Fibroblast of skin of right quadriceps (primary cell): Measurements from ENCODE around the gene ENTPD1.
"Not testable (repeated sequence)": the region's sequence is repeated elsewhere in the genome, so short reads cannot be mapped to it uniquely, and the experiment has no call there.

Source experiments
- DNase-seq: peaks from one replicate; pipeline ENCODE4 v3.0.0-alpha.2; 2013

Gene ENTPD1

GRCh38 chr10:95756041-95756761, at the start of gene ENTPD1:
ENTPD1 (plus strand) TSS chr10:95756163; CDS start chr10:95756240, 77 bp downstream.
- no peak for DNase-seq

GRCh38 chr10:95706573-95706972, 49.4 kb upstream of the ENTPD1 start:
- no peak for DNase-seq

- DNase-seq = no peak
Observed at GRCh38 chr10:95706990-95707389, 49.0 kb upstream of the ENTPD1 start.

GRCh38 chr10:95711492-95711891, 44.5 kb upstream of the ENTPD1 start:
- no peak for DNase-seq

- no peak for DNase-seq
Observed at GRCh38 chr10:95716466-95716865, 39.5 kb upstream of the ENTPD1 start.

GRCh38 chr10:95716866-95717265, 39.1 kb upstream of the ENTPD1 start:
- DNase-seq = no peak

- not testable (repeated sequence) for DNase-seq
Observed at GRCh38 chr10:95720745-95721144, 35.2 kb upstream of the ENTPD1 start.

GRCh38 chr10:95722496-95722895, 33.5 kb upstream of the ENTPD1 start:
- not testable (repeated sequence) for DNase-seq

- no peak for DNase-seq
Observed at GRCh38 chr10:95728526-95728925, 27.4 kb upstream of the ENTPD1 start.

- no peak for DNase-seq
Observed at GRCh38 chr10:95729323-95730055, 26.5 kb upstream of the ENTPD1 start.

- DNase-seq = no peak
Observed at GRCh38 chr10:95730233-95730632, 25.7 kb upstream of the ENTPD1 start.

- DNase-seq = not testable (repeated sequence)
Observed at GRCh38 chr10:95732907-95733306, 23.1 kb upstream of the ENTPD1 start.

GRCh38 chr10:95739056-95739455, 16.9 kb upstream of the ENTPD1 start:
- no peak for DNase-seq

- DNase-seq = no peak
Observed at GRCh38 chr10:95741807-95742467, 14.0 kb upstream of the ENTPD1 start.

GRCh38 chr10:95742485-95742884, 13.5 kb upstream of the ENTPD1 start:
- no peak for DNase-seq

- no peak for DNase-seq
Observed at GRCh38 chr10:95742962-95743535, 12.9 kb upstream of the ENTPD1 start.

GRCh38 chr10:95745501-95745900, 10.5 kb upstream of the ENTPD1 start:
- DNase-seq = no peak

GRCh38 chr10:95748349-95748748, 7.6 kb upstream of the ENTPD1 start:
- no peak for DNase-seq

GRCh38 chr10:95755511-95756004, 405 bp upstream of the ENTPD1 start:
- DNase-seq = no peak

GRCh38 chr10:95756809-95757684, 1.1 kb downstream of the ENTPD1 start:
- DNase-seq = no peak

- no peak for DNase-seq
Observed at GRCh38 chr10:95758351-95759025, 2.5 kb downstream of the ENTPD1 start.
